GM10266 (cell line): ENCODE data around the gene PHLPP2.

Experiments
- DNase-seq: peaks from one replicate; pipeline ENCODE4 v3.0.0; 2012; ENCODE audit errors: extremely low spot score
- TF ChIP-seq, protein P1 (sequence below): IDR thresholded peaks from 2 replicates; pipeline ENCODE4 v1.5.1; 2012; ENCODE audit warnings: mild to moderate bottlenecking, low read depth; ENCODE audit not compliant: control insufficient read depth, insufficient read depth; ENCODE audit errors: missing control alignments

PHLPP2 gene

DNA sequence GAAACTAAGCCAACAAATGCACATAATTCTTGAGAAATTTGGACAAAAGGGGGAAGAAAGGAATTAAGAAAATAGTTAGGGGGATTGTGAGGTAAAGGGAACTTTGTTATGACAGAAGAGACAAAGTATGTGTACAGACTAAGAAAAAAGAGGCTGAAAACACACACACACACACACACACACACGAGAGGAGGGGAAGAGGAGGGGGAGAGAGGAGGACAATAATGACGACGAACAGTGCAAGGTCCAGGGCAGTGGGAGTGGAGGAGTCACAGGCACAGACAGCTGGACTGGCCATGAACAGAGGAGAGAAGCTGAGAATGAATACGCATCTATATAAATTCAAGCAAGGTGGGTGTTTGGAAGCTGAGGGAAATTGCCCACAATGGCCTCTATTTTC is 54.0 kb downstream of the PHLPP2 start:
- TF ChIP-seq, protein P1, sequence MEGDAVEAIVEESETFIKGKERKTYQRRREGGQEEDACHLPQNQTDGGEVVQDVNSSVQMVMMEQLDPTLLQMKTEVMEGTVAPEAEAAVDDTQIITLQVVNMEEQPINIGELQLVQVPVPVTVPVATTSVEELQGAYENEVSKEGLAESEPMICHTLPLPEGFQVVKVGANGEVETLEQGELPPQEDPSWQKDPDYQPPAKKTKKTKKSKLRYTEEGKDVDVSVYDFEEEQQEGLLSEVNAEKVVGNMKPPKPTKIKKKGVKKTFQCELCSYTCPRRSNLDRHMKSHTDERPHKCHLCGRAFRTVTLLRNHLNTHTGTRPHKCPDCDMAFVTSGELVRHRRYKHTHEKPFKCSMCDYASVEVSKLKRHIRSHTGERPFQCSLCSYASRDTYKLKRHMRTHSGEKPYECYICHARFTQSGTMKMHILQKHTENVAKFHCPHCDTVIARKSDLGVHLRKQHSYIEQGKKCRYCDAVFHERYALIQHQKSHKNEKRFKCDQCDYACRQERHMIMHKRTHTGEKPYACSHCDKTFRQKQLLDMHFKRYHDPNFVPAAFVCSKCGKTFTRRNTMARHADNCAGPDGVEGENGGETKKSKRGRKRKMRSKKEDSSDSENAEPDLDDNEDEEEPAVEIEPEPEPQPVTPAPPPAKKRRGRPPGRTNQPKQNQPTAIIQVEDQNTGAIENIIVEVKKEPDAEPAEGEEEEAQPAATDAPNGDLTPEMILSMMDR: no peak
- no peak for DNase-seq

DNA sequence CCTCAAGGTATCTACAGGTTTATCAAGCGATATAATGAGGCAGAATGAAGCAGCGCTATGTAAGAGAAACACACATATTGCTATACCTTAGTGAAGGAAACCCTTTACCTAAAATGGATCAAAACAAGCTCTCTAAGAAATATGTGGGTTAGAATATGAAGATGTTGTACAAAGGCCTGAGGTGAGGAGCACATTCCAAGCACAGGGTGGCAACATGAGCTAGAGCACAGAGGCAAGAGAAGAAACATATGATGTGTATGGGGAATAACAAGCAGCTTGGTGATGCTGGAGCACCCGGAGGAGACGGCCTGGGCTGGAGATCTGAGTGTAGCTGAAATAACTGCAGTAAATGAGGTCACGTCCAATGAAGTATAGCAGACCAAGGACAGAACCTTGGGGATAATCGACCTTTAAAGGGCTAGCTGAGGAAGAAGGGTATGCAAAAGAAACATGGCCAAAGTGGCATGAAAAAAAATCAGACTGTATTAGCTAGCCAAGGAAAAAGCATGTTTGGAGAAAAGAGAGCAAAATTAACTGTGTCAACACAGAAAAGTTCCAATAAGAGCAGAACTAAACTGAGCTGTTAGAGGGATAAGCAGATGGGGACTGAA is 54.5 kb downstream of the PHLPP2 start:
- TF ChIP-seq, protein P1: no peak
- no peak for DNase-seq

DNA sequence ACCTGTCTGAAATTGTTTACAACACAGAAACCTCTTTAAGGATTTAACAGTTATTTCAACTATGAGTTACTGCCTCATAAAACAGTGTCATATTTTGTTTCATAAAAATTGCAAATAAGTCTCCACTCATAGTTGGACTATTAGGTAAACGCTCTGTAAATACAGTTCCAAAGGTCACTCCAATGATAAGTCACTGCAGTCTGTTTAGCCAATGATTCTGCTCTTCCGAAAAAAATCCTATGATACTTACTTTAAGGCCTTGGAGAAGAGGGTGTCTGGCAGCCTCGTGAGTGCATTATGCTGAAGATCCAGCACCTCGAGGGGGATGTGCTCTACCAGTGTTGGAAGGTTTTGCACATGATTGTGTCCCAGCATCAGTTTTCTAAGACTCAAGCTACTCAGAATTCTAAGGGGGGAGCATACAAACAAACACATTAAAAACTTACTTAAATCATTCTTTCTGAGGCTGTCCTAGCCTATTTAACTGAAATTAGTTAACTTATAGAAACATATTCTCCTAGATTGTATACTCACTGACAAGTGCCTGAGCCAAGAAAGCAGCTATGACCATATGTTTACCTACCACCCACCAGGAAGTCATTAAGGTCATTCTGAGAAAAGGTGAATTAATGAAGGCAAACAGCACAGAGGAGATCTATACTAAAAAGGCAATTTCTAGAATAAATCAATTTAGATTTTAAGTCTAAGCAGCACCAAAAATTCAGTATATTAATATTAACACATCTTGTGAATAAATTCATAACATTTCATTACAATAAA is 57.4 kb downstream of the PHLPP2 start:
- DNase-seq: no peak
- TF ChIP-seq, protein P1: no peak

DNA sequence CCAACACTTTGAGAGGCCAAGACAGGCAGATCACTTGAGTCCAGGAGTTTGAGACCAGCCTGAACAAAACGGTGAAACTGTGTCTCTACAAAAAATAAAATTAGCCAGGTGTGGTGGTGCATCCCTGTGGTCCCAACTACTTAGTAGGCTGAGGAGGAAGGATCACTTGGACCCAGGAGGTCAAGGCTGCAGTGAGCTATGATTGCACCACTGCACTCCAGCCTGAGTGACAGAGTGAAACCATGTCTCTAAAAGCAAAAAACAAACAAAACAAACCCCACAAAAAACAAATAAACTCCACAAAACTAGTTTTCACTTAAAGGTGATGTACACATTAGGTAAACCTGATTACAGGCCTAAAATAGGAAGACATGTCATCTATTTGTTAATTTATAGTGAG is 58.2 kb downstream of the PHLPP2 start:
- TF ChIP-seq, protein P1: no peak
- DNase-seq: no peak

DNA sequence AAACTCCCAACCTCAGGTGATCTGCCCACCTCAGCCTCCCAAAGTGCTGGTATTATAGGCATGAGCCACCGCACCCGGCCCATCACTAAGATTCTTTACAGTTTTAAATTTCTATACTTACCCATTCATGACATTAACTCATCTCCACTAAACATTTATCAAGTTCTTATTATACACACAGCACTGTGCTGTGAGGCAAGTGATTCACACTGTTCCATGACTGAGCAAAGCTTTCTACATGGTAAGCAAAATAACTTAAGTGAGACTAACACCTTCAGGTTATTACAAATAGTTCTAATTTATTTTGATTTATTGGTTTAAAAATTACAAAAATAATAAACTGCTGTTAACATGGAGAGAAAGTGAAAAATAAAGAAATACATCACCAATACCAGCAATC is 65.0 kb downstream of the PHLPP2 start:
- no peak for DNase-seq
- TF ChIP-seq, protein P1: no peak

DNA sequence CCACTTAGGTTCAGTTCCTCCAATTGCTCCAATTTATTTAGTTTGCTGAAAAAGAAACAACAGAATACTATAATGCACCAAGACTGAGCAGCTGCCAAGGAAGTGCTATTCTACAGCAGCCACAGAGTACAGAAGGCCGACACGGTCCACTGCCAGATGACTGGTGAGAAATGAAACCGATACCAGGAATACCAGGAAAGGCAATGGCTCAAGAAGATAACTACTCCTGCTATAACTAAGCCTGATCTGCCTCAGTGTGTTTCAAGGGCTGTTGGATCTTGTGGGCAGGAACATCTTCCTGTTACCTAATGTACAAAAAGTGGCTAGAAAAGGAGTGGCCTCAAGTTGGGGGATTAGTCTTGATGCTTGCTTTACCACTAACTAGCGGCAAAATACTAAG is 65.7 kb downstream of the PHLPP2 start:
- DNase-seq: no peak
- TF ChIP-seq, protein P1: no peak

DNA sequence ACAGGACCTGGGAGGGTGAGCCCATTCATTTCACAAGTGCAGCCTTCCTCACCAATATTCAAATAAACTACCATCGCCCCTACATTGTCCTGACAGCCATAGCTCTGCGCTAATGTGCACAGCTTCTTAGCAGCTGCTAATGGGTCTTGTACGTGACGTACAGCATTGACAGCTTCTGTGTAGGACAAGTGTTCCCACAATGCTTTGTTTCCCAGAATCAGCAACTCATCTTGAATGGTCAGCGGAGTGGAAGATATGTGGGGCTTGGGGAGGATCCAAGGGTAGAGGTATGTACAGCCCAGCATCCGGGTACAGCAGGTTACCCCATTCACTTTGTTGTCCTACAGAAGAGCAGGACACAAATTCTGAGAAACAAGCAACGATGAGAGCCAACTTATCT is 74.8 kb downstream of the PHLPP2 start:
- TF ChIP-seq, protein P1: no peak
- DNase-seq: no peak
